Midbrain (tissue), 1 donor: ENCODE results near the gene KRTAP10-7.
"Not testable (repeated sequence)": the region's sequence is repeated elsewhere in the genome, so short reads cannot be mapped to it uniquely, and the experiment has no call there.

Experiments
- DNase-seq: peaks from one replicate; lab custom pipeline; 2025; lab: John Stamatoyannopoulos, UW

KRTAP10-7 gene

GRCh38 chr21:44571844-44572782, 28.3 kb upstream of the KRTAP10-7 start:
- DNase-seq = no peak

- no peak for DNase-seq
Observed at GRCh38 chr21:44572959-44573583, 27.3 kb upstream of the KRTAP10-7 start.

DNA sequence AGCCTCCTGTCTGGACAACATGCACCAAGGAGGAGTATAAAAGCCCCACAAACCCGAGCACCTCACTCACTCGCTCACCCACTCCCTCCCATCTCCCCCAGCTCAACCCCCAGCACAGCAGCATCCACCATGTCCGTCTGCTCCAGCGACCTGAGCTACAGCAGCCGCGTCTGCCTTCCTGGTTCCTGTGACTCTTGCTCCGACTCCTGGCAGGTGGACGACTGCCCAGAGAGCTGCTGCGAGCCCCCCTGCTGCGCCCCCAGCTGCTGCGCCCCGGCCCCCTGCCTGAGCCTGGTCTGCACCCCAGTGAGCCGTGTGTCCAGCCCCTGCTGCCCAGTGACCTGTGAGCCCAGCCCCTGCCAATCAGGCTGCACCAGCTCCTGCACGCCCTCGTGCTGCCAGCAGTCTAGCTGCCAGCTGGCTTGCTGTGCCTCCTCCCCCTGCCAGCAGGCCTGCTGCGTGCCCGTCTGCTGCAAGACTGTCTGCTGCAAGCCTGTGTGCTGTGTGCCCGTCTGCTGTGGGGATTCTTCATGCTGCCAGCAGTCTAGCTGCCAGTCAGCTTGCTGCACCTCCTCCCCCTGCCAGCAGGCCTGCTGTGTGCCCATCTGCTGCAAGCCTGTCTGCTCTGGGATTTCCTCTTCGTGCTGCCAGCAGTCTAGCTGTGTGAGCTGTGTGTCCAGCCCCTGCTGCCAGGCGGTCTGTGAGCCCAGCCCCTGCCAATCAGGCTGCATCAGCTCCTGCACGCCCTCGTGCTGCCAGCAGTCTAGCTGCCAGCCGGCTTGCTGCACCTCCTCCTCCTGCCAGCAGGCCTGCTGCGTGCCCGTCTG, 26.6 kb upstream of the KRTAP10-7 start, which contains the start of gene KRTAP10-4:
KRTAP10-4 (plus strand) TSS at position 100 of the 827 bp plus-strand sequence; CDS start at position 130, 30 bp downstream.
- not testable (repeated sequence) for DNase-seq

DNA sequence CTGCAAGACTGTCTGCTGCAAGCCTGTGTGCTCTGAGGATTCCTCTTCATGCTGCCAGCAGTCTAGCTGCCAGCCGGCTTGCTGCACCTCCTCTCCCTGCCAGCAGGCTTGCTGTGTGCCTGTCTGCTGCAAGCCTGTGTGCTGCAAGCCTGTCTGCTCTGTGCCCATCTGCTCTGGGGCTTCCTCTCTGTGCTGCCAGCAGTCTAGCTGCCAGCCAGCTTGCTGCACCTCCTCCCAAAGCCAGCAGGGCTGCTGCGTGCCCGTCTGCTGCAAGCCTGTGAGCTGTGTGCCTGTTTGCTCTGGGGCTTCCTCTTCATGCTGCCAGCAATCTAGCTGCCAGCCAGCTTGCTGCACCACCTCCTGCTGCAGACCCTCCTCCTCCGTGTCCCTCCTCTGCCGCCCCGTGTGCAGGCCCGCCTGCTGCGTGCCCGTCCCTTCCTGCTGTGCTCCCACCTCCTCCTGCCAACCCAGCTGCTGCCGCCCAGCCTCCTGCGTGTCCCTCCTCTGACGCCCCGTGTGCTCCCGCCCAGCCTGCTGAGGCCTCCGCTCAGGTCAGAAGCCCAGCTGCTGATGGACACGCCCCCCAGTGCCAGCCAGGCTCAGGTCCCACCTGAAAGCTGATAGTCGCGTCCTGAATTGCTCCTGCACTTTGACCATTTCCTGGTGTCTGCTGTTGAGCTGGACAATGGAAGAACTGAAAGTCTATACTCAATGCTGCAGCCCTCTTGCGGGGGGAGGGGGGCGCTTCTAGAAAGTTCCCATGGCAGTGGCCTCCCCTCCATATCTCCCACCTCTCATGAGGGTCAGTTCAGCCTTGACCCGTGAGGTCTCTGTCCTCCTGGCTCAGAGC, 25.7 kb upstream of the KRTAP10-7 start:
- DNase-seq = no peak

DNA sequence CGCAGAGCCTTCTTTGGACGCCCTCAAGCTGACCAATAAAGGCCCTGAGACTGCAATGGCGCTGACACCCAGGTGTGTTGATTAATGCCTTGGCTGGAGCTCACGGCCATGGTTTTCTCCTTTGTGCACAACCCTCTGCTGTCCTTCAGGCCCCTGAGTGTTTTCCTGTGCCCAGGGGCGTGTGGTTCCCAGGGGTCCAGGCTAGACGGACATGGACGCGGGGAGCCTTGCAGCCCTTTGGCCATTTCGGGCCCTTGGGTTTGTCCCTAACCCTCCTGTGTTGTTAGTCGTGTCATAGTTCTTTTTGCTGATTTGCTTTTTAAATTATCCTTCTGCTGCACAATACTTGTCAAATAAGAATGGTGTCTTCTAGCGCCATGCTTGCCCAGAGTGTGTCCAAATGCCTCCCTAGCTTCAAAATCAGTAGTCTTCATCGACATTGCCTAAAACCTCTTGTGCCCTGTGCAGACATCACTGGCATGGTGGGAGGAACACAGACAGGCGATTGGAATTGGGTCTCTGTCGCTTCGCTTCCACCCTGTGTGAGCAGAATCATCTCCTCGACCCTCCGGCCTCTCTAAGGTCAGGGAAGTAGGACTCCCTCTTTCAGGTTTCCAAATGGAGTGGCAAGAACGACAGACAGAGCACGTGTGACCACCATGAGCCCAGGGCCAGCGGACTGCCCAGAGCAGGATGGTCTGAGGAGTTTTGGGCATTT, 24.9 kb upstream of the KRTAP10-7 start:
- DNase-seq = no peak

- DNase-seq = no peak
Observed at GRCh38 chr21:44576025-44576420, 24.4 kb upstream of the KRTAP10-7 start.

GRCh38 chr21:44578371-44579055, 21.9 kb upstream of the KRTAP10-7 start:
- DNase-seq = no peak

- DNase-seq = no peak
Observed at GRCh38 chr21:44579056-44579832, 21.2 kb upstream of the KRTAP10-7 start.

- DNase-seq = no peak
Observed at GRCh38 chr21:44579833-44580144, 20.6 kb upstream of the KRTAP10-7 start.

DNA sequence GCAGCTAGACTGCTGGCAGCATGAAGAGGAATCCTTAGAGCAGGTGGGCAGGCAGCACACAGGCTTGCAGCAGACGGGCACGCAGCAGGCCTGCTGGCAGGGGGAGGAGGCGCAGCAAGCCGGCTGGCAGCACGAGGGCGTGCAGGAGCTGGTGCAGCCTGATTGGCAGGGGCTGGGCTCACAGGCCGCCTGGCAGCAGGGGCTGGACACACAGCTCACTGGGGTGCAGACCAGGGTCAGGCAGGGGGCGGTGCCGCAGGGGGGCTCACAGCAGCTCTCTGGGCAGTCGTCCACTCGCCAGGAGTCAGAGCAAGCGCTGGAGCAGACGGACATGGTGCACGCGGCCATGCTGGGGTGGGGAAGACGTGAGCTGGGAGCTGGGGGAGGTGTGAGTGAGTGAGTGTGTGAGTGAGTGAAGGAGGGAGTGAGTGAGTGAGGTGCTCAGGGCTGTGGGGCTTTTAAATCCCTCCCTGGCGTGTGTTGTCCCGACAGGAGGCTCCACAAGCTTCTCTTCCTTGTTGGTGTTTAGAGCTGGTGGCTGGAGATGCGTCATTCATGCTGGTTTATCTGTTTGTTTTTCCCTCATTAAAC, 20.1 kb upstream of the KRTAP10-7 start, which contains the start of gene KRTAP10-5:
KRTAP10-5 (minus strand) TSS at position 374 of the 591 bp plus-strand sequence; CDS start at position 348, 26 bp downstream.
- not testable (repeated sequence) for DNase-seq

DNA sequence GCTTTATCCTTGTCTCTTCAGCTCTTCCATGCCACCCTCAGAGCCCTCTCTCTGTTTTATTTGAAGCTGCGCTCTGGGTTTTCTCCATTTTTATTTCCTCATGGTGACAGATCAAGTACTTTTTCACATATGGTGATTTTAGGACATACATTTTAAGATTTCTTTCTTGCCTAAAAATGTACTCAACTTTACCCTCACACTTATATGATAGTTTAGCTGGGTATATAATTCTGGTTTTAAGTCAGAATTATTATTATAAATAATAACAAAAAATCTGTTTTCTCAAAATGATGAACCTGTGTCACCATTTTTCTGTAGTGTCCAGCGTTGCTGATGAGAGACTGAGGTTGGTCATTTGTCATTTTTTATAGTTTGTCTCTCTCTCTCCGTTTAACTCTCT, 19.2 kb upstream of the KRTAP10-7 start:
- DNase-seq = no peak

- DNase-seq = no peak
Observed at GRCh38 chr21:44582055-44582454, 18.3 kb upstream of the KRTAP10-7 start.

GRCh38 chr21:44583089-44583799, 17.2 kb upstream of the KRTAP10-7 start:
- no peak for DNase-seq

DNA sequence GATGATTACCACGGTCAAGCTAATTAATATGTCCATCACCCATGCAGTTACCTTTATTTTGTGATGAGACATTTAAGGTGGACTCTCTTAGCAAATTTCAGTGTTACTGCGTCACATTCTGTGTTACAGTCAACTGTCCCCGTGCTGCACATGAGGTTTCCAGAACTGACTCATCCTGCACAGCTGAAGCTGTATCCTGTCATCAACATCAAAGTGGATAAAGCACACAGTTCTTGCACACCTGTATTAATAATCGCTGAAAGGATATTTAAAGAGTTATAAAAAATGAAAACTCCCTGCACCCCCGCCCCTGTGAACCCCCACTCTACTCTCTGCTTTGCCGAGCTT, 16.6 kb upstream of the KRTAP10-7 start:
- no peak for DNase-seq

DNA sequence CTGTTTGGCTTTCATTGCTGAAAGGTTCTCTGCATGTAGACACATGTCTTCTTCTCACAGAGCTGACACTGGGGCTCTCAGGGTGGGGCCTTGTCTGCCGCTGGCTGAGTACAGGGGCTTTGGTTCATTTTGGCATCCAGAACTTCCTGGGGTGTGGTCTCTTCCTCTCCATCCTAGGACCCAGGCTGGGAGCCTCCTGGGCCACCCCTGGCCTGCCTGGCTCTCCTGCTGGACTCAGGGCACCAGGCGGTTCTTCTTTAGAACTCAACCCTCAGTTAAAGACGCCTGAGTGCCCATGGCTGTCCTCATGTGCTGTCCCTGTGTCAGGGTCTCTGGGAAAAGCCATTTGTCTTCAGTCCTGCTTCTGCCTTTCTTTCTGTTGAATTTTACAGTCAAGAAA, 14.5 kb upstream of the KRTAP10-7 start:
- DNase-seq = no peak

- DNase-seq = no peak
Observed at GRCh38 chr21:44589094-44589493, 11.3 kb upstream of the KRTAP10-7 start.

DNA sequence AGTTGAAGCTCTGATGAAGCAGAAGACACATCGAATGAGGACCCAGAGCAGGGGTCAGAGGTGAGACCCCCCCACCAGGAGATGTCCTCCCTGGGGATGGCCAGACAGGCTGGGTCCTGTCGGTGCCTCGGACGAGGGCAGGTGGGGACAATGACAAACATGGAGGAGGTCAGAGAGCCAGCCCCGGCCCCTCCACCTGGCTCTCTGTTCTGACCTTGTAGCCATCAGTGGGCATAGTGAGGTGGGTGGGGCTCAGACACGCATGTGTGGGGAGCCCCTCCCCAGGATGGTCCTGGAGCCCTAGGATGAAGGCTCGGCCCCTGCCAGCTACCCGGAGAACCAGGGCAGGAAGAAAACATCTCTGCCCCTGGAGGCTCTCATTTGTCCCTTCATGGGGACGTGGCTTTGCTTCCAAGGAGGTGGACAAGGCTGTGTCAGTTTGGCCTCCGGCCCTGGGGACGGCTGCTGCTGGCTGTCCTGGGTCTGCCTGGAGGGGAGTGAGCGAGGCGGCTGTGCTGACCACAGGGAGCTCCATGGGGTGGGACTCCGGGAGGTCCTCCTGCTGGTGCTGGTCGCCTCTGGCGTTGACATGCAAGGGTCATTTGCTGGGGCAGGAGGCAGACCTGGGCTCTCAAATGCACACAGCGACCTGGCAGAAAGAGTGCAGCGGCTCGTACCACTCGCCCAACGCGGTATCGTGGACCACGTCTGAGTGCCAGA, 10.7 kb upstream of the KRTAP10-7 start:
- DNase-seq = no peak

DNA sequence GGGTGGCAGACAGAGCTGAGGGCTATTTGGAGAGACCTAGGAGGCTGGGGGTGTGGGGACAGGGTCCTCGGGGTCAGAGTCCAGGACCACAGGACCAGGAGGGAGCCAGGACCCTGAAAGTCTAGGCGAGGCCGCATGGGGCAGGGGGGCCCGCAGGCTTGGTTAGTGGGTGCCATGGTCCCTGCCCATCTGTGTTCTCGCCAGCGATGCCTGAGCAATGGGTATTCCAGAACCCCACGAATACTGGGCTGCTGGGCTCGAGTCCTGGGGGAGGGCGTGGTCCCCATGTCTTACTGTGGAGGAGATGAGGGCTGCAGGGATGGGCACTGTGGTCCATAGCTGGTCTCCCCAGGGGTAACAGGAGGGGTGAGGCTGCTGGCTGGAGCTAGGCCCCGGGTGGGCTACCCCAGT, 10.1 kb upstream of the KRTAP10-7 start:
- DNase-seq = no peak
